Bronchial epithelial cell (primary cell): ENCODE measurements around the gene MACO1. TPM values are rescaled to one million over a fixed set of nuclear protein-coding genes. Genes with fewer than 3 reads are reported as not detected.

ENCODE experiments used
- DNase-seq: peaks from one replicate; pipeline ENCODE4 v3.0.0-alpha.2; 2010; ENCODE audit warnings: low read depth
- FAIRE-seq: peaks from 2 replicates; lab custom pipeline; 2011; peaks lifted over from hg19 to GRCh38; lab: Jason Lieb, UNC
- H3K27me3 ChIP-seq: 2 replicates; pipeline ENCODE4 v1.5.1; 2011; ENCODE audit warnings: low read length; ENCODE audit not compliant: control insufficient read depth, insufficient read depth
- H3K36me3 ChIP-seq: 2 replicates; pipeline ENCODE4 v1.5.1; 2011; ENCODE audit warnings: low read length; ENCODE audit not compliant: control insufficient read depth, insufficient read depth
- H3K4me3 ChIP-seq: 2 replicates; pipeline ENCODE4 v1.5.1; 2011; ENCODE audit warnings: mild to moderate bottlenecking, low read depth, low read length, control low read depth
- total RNA-seq: library from RNA; depleted of rRNA; stranded (reverse); fragments of >200 nt; gene quantifications from 2 replicates; pipeline ENCODE4 v1.2.1, GENCODE V29; 2014
- TF ChIP-seq, protein P1 (sequence below): IDR thresholded peaks from 2 replicates; pipeline ENCODE4 v1.5.1; 2011; ENCODE audit warnings: mild to moderate bottlenecking, moderate library complexity, low read length, control low read depth, inconsistent platforms; ENCODE audit not compliant: insufficient read depth, severe bottlenecking

MACO1 gene
- total RNA-seq, 1 donor from 2014 or later = 17.4 TPM

DNA sequence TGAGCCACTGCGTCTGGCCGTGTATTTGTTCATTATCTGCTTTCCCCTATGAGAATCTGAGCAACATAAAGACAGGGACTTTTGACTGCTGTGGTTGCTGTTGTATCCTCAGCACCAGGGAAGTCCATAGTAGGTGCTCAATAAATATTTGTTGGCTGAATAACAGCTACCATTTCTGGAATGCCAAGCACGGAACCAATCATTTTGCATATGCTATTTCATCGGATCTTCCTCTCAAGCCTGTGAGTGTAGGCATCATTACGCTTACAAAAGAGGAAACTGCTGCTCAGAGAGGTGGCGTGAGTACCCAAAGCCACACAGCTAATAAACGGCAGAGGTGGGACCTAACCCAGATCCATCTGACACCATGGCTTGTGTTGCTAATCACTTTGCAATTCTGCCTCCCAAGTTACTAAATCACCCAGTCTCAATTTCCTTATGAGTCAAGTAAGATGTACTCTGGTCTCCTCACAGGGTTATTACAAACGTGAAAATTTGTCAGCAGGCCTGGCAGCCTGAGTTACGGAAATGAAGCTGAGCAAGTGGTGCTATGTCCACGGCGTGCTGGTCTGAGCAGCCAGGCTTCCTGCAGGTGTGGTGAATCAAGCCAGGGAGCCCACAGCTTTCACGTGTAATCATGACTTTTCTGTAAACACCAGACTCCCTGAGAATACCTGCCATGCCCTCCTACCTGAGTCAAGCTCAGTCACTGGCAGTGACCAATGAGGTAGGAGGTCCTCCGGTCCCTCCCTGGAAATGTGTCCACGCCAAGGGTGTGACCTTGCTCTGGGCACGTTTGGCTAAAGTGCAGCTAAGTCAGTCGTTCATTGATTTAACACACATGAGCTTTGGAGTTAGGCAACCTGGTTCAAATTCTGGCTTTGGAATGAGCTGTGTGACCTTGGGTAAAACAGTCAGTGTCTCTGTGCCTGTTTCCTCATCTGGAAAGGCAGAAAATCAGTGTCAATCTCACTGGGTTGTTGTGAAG, 5.3 kb upstream of the MACO1 start:
- FAIRE-seq (peak; percentile 32), DNase-seq (peak; percentile 92)
- no peaks in the 10 kb centered on the region for H3K36me3 ChIP-seq
- TF ChIP-seq, protein P1, sequence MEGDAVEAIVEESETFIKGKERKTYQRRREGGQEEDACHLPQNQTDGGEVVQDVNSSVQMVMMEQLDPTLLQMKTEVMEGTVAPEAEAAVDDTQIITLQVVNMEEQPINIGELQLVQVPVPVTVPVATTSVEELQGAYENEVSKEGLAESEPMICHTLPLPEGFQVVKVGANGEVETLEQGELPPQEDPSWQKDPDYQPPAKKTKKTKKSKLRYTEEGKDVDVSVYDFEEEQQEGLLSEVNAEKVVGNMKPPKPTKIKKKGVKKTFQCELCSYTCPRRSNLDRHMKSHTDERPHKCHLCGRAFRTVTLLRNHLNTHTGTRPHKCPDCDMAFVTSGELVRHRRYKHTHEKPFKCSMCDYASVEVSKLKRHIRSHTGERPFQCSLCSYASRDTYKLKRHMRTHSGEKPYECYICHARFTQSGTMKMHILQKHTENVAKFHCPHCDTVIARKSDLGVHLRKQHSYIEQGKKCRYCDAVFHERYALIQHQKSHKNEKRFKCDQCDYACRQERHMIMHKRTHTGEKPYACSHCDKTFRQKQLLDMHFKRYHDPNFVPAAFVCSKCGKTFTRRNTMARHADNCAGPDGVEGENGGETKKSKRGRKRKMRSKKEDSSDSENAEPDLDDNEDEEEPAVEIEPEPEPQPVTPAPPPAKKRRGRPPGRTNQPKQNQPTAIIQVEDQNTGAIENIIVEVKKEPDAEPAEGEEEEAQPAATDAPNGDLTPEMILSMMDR = no peak
- H3K4me3 ChIP-seq = no peak overlapping the region
- no peaks in the 10 kb centered on the region for H3K27me3 ChIP-seq

DNA sequence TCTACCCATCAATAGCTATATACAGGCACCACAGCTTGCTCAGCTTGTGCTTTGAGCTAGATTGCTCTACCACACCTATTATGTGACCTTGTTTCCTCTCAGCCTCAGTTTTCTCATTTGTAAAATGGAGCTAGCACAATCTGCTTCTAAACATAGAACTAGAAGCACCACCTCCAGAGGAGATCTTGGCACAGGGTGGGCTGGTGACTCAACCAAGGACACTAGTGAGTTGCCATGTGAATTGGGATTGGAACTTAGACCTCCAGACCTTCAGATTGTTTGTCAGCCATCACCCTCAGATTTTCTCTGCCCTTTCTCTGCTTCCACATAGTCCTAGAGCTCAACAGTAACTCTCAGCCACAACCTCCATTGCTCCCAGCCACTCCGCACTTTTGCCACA, 3.0 kb upstream of the MACO1 start:
- Histone ChIP-seq H3K36me3 (no peaks in the 10 kb centered on the region), H3K27me3 (no peaks in the 10 kb centered on the region), H3K4me3 (no peak overlapping the region)
- DNase-seq (no peak), FAIRE-seq (no peak)
- TF ChIP-seq, protein P1 = no peak

DNA sequence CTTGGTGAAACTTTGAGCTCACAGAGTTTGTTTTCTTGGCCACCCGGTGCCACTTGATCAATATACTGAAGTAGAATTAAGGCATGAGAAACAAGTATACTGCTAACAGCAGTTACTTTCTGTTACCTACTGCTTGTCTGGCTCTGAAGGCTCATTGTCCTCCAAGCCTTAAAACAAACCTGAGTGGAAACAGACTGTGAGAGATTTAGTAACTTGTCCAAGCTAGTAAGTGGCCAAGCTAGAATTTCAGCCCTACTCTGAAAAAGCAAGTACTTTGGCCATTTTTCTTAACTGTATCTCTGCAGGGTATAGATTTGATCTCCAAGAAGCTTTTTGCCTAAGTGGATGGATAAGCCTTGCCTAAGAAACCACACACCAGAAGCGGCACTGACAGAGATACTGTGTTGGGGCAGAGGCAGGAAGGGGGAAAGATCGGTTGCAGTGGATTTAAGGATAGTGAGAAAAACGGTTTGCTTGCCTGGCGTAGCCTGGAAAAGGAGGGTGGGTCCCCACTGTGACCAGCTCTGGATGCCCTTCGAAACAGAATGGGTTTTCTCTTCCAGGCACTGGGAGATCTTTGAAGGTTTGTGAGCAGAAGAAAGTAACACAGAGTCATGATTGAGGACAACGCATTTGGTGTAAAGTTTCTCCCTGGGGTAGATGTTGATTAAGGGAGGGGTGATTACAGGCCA, 2.1 kb upstream of the MACO1 start:
- Histone ChIP-seq H3K36me3 (no peaks in the 10 kb centered on the region), H3K27me3 (no peaks in the 10 kb centered on the region), H3K4me3 (no peak overlapping the region)
- TF ChIP-seq, protein P1 = no peak
- no peak for FAIRE-seq
- no peak for DNase-seq

DNA sequence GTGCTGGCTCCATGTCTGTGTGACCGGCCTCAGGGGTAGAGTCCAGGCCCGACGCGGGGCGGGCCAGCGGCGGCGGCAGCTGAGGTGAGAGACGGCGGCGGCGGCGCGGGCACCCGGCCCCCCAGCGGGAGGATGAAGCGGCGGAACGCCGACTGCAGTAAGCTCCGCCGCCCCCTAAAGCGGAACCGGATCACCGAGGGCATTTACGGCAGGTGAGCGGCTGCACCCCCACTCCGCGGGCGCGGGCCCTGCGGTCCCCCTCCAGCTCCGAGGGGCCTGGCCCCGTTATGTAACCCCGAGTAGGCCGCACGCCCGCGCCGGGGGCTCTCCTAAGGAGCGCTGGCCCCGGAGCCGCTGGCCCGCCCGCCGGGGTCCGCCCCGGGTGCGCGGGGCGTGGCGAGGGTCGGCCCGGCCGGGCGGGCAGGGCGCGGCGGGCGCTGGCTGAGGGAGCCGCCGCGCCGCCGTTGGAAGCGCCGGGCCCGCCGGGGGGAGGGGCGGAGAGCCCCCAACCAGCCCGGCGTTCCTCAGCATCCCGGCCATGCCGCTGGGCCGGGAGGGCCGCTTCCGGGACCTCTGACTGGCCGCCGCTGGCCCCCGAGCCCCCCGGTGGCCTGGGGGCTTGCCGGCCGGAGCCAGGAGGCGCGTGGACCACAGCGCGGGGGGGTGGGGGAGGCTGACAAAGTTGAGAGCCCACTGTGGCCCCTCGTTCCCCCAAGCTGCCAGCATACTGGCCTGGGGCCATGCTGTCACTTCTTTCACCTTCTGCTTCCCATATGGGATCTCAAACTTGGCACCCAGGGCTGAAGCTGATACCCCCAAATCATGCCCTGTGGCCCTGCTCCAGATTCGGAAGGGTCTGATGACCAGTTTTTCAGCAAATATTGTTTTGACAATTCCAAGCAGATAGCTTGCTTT, 527 bp downstream of the MACO1 start:
- H3K36me3 ChIP-seq = no peaks in the 10 kb centered on the region
- TF ChIP-seq, protein P1 = peak; percentile 2
- H3K4me3 ChIP-seq = peak overlapping the region; percentile 67
- FAIRE-seq = no peak
- DNase-seq = no peak
- H3K27me3 ChIP-seq = no peaks in the 10 kb centered on the region

DNA sequence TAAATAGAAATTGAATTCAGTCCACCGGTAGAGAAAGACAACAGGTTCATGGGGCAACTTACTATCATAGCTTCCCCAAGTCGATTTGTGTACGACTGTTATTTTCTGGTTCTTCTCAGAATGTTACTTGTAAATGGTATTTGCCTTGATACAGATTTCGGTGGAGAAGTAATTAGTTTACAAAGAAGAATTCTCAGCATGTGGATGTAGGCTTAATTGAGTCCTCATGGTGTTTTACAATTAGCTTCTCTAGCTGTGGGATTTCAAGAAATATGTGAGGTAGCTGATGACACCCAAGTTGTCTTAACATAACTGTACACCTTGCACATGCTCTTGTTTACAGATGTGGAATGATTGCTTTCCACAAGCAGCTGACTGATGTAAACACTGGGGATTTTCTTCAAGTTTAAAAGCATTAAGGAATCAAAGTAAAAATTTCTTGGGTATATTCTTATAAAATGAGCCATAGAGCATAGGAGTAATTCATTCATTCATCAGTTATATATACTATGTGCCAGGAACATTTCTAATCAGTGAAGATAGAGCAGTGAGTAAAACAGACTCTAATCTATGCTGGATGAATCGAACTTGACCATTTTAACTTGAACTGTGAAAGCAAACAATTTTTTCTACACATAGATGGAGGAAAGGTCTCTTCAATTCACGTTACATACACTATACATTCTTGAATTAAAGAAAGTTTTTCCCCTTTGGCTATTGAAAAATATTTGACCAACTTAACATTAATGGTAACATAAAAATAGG, 1.4 kb downstream of the MACO1 start:
- no peak for DNase-seq
- Histone ChIP-seq H3K4me3 (peak overlapping the region; percentile 67), H3K36me3 (no peaks in the 10 kb centered on the region), H3K27me3 (no peaks in the 10 kb centered on the region)
- TF ChIP-seq, protein P1 = no peak
- no peak for FAIRE-seq
